Calu3 (cell line): ENCODE results near the gene ATP5PB. TPM values are rescaled to one million over a fixed set of nuclear protein-coding genes. Genes with fewer than 3 reads are reported as not detected.

ENCODE experiments used
- BruUV-seq: library from RNA; stranded (reverse); fragments of 400-500 nt; replicated peaks from 2 replicates; lab custom pipeline; 2021; lab: Mats Ljungman, UMichigan
- CTCF ChIA-PET: fragments of 300-600 bp; sonication (Branson Sonifier 250); formaldehyde crosslinking; loops from one replicate; lab custom pipeline; 2022; ENCODE audit warnings: antibody characterized with exemption; lab: Charles Lee
- DNase-seq: peaks from one replicate; pipeline ENCODE4 v3.0.0; 2022
- H3K27ac Mint-ChIP-seq: one replicate; pipeline ENCODE4 v1.8.0; 2022; ENCODE audit warnings: mixed read lengths; ENCODE audit not compliant: unreplicated experiment
- H3K27me3 Mint-ChIP-seq: one replicate; pipeline ENCODE4 v1.8.0; 2022; ENCODE audit warnings: mixed read lengths; ENCODE audit not compliant: unreplicated experiment
- H3K36me3 Mint-ChIP-seq: one replicate; pipeline ENCODE4 v1.8.0; 2022; ENCODE audit warnings: mild to moderate bottlenecking, moderate library complexity, mixed read lengths; ENCODE audit not compliant: insufficient read depth, unreplicated experiment
- H3K4me1 Mint-ChIP-seq: one replicate; pipeline ENCODE4 v1.8.0; 2022; ENCODE audit warnings: mild to moderate bottlenecking, low read depth, mixed read lengths; ENCODE audit not compliant: unreplicated experiment
- H3K4me3 Mint-ChIP-seq: one replicate; pipeline ENCODE4 v1.8.0; 2022; ENCODE audit warnings: mild to moderate bottlenecking, low read depth, moderate library complexity, mixed read lengths; ENCODE audit not compliant: unreplicated experiment
- H3K9me3 Mint-ChIP-seq: one replicate; pipeline ENCODE4 v1.8.0; 2022; ENCODE audit warnings: low read depth, mixed read lengths; ENCODE audit not compliant: unreplicated experiment
- intact Hi-C: fragments of 100-400 bp; cut with micrococcal nuclease; formaldehyde crosslinking; loops from one replicate; pipeline ENCODE4 v1.10.0; 2022; ENCODE audit not compliant: unreplicated experiment
- total RNA-seq: library from RNA; stranded (reverse); gene quantifications from 2 replicates; pipeline ENCODE4 v1.2.3, GENCODE V29; 2022
- TF ChIP-seq, protein P1 (sequence below): fragments of 200-600 bp; IDR thresholded peaks from one replicate; pipeline ENCODE4 v1.8.0; 2022; ENCODE audit warnings: antibody characterized with exemption; ENCODE audit not compliant: unreplicated experiment

Gene ATP5PB
- total RNA-seq, 1 experiment from 2014 or later, result 157 TPM

DNA sequence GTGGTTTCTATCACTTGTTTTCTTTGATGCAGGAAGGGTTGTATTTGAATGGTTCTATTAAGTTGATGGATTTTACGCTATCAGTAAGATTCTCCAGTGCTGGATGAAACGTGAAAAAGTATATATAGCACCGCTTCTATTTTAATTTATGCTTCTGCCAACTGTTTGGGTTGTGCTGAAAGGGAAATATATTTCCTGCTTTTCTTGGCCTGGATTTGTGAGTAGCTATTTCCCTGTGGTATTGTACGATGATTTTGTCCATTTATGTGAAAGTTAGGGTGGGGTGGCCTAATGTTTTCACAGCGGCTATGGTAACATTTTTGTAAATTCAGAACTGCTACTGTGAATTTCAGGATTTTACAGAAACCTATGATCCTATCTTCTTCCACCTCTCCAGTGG is 24.8 kb downstream of the ATP5PB start:
- H3K4me3 Mint-ChIP-seq, result no peak overlapping the region
- CTCF ChIA-PET, result no interaction called here
- H3K4me1 Mint-ChIP-seq, result no peaks in the 10 kb centered on the region
- TF ChIP-seq, protein P1, sequence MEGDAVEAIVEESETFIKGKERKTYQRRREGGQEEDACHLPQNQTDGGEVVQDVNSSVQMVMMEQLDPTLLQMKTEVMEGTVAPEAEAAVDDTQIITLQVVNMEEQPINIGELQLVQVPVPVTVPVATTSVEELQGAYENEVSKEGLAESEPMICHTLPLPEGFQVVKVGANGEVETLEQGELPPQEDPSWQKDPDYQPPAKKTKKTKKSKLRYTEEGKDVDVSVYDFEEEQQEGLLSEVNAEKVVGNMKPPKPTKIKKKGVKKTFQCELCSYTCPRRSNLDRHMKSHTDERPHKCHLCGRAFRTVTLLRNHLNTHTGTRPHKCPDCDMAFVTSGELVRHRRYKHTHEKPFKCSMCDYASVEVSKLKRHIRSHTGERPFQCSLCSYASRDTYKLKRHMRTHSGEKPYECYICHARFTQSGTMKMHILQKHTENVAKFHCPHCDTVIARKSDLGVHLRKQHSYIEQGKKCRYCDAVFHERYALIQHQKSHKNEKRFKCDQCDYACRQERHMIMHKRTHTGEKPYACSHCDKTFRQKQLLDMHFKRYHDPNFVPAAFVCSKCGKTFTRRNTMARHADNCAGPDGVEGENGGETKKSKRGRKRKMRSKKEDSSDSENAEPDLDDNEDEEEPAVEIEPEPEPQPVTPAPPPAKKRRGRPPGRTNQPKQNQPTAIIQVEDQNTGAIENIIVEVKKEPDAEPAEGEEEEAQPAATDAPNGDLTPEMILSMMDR, result no peak
- no peak for DNase-seq
- no peak overlapping the region for H3K27ac Mint-ChIP-seq
- peaks cover 6% of the 10 kb centered on the region for H3K36me3 Mint-ChIP-seq
- no peaks in the 10 kb centered on the region for H3K27me3 Mint-ChIP-seq
- H3K9me3 Mint-ChIP-seq, result no peaks in the 10 kb centered on the region
- intact Hi-C loops, result no loop called here
- BruUV-seq, result no TSS peak

DNA sequence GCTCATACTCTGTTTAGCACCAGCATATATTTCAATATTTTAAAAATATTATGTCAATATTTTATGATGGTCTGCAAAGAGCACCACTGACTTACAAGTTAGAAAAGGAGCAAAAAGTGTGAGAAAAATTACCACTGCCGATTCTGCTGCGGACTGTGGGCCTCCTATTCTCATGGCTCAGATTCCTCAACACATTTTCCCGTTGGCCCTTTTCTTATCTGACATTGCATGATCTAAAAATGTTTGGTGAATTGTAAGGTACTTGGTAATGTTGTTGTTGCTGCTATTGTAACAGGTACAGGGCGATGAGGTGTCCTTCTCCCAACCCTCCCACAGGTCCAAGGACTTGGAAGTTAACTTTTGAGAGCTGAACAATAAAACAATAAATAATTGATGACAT is 25.3 kb downstream of the ATP5PB start:
- Mint-ChIP-seq H3K4me3 (no peak overlapping the region), H3K4me1 (no peaks in the 10 kb centered on the region), H3K9me3 (no peaks in the 10 kb centered on the region), H3K27me3 (no peaks in the 10 kb centered on the region), H3K27ac (no peak overlapping the region), H3K36me3 (peaks cover 6% of the 10 kb centered on the region)
- BruUV-seq, result no TSS peak
- TF ChIP-seq, protein P1, result no peak
- intact Hi-C loops, result no loop called here
- CTCF ChIA-PET, result no interaction called here
- DNase-seq, result no peak

DNA sequence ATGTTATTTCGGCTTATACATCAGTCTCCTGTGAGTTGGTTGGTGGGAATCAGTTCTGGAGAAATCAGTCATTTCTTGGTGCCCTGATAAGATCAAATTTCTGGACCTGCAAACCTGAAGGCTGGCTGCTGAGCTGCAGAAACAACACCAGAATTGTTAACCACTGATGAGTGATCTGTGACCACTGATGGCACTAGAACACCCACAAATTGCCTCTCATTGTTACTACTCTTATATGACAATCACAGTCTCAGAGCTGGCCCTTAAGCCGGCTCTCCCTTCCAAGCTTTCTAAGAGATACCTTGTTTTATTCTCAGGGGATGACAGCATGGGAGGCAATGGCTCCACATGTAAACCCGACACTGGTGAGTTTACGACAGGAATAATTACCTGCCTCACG is 26.4 kb downstream of the ATP5PB start:
- TF ChIP-seq, protein P1, result no peak
- CTCF ChIA-PET, result no interaction called here
- BruUV-seq, result no TSS peak

DNA sequence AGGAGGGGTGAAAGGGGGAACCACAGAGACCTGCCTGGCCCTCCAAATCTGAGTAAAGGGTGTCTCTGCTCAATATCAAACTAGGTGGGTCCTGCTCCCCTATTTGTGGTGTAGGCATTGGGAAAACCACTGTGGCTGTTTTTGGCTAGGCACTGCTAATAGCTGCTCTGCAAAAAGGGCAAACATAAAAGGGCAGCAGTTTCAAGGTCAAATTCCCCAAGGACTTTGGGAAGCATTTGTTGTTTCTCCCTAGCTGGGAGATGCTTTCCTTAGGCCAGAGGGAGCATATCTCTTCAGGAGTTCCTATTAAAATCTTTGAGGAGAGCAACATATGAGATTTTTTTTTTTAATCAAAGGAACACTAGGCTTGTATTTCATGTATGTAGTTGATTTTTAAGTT is 26.9 kb downstream of the ATP5PB start:
- no TSS peak for BruUV-seq

More for the DNA sequence above, 26.4 kb downstream of the ATP5PB start:
- Mint-ChIP-seq H3K27me3 (no peaks in the 10 kb centered on the region), H3K36me3 (peaks cover 6% of the 10 kb centered on the region), H3K4me3 (no peak overlapping the region), H3K9me3 (no peaks in the 10 kb centered on the region), H3K27ac (no peak overlapping the region), H3K4me1 (no peaks in the 10 kb centered on the region)
- DNase-seq, result no peak
- intact Hi-C loops, result no loop called here

More for the DNA sequence above, 26.9 kb downstream of the ATP5PB start:
- Mint-ChIP-seq H3K27ac (no peak overlapping the region), H3K36me3 (peaks cover 6% of the 10 kb centered on the region), H3K27me3 (no peaks in the 10 kb centered on the region), H3K9me3 (no peaks in the 10 kb centered on the region), H3K4me1 (no peaks in the 10 kb centered on the region), H3K4me3 (no peak overlapping the region)
- CTCF ChIA-PET, result no interaction called here
- no peak for DNase-seq
- TF ChIP-seq, protein P1, result no peak
- intact Hi-C loops, result no loop called here
